Stimulated activated naive B cell treated with anti-CD40 and anti-IgM and Interleukin-4, amounts not matched to agents 10 μg/mL and 1 μg/mL and 100 μg/mL, for 72 hours (primary cell): ENCODE data around the gene TP53I11.

Experiments
- ATAC-seq, 2 donors: fragments of 150-1000 bp; cut with Tn5 transposase; replicated peaks; 2 replicates each; pipeline ENCODE4 v1.10.0; 2021; ENCODE audit warnings: moderate library complexity in 1 of 2
- DNase-seq: peaks from one replicate; pipeline ENCODE4 v3.0.0; 2021
- H3K27ac Mint-ChIP-seq: one replicate; pipeline ENCODE4 v1.8.0; 2022; ENCODE audit warnings: mild to moderate bottlenecking, mixed read lengths
- H3K27me3 Mint-ChIP-seq, 2 donors: one replicate each; pipeline ENCODE4 v1.8.0; 2022; ENCODE audit warnings: mixed read lengths in 2 of 2
- H3K36me3 Mint-ChIP-seq, 2 donors: one replicate each; pipeline ENCODE4 v1.8.0; 2022; ENCODE audit warnings: mixed read lengths in 2 of 2, mild to moderate bottlenecking in 1 of 2
- H3K4me1 Mint-ChIP-seq, 2 donors: one replicate each; pipeline ENCODE4 v1.8.0; 2022; ENCODE audit warnings: mixed read lengths in 2 of 2, mild to moderate bottlenecking in 1 of 2
- H3K4me3 Mint-ChIP-seq, 2 donors: one replicate each; pipeline ENCODE4 v1.8.0; 2022; ENCODE audit warnings: mild to moderate bottlenecking in 2 of 2, mixed read lengths in 2 of 2, moderate library complexity in 1 of 2
- H3K9me3 Mint-ChIP-seq, 2 donors: one replicate each; pipeline ENCODE4 v1.8.0; 2022; ENCODE audit warnings: mixed read lengths in 2 of 2, mild to moderate bottlenecking in 1 of 2

TP53I11 gene

GRCh38 chr11:44986315-44986714, 35.6 kb upstream of the TP53I11 start:
- peaks cover 16 to 31% of the 10 kb centered on the region in 2 donors for H3K4me1 Mint-ChIP-seq
- H3K27ac Mint-ChIP-seq, result no peak overlapping the region
- H3K4me3 Mint-ChIP-seq, result no peak overlapping the region
- no peaks in the 10 kb centered on the region for H3K9me3 Mint-ChIP-seq
- no peaks in the 10 kb centered on the region for H3K36me3 Mint-ChIP-seq
- DNase-seq (no peak), ATAC-seq (peak; percentile 57 to 62)
- peaks cover 0 to 11% of the 10 kb centered on the region in 2 donors for H3K27me3 Mint-ChIP-seq

DNA sequence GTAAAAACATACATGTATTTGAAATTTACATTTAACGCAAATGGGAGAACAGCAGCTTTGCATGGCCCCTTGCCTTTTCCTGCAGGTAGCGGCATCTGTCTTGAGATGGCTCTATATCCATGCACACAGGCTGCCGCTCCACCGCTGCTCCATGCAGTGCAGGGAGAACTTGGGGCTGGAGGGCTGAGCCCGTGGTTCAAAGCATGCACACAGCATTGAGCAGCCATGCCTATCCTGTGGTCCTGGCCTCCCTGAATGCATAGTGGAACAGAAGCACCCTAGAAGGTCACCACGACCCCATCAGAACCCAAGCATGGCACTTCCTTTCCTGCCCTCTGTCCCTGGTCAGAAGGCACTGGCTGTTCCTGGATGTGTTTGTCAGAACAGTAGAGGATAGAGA, 35.0 kb upstream of the TP53I11 start:
- no peaks in the 10 kb centered on the region for H3K9me3 Mint-ChIP-seq
- ATAC-seq (peak; percentile 63 to 65), DNase-seq (no peak)
- no peak overlapping the region for H3K4me3 Mint-ChIP-seq
- H3K36me3 Mint-ChIP-seq, result no peaks in the 10 kb centered on the region
- H3K4me1 Mint-ChIP-seq, result peaks cover 16 to 35% of the 10 kb centered on the region in 2 donors
- peaks cover 0 to 11% of the 10 kb centered on the region in 2 donors for H3K27me3 Mint-ChIP-seq
- H3K27ac Mint-ChIP-seq, result no peak overlapping the region

GRCh38 chr11:44983786-44984185, 33.1 kb upstream of the TP53I11 start:
- no peak overlapping the region for H3K27ac Mint-ChIP-seq

DNA sequence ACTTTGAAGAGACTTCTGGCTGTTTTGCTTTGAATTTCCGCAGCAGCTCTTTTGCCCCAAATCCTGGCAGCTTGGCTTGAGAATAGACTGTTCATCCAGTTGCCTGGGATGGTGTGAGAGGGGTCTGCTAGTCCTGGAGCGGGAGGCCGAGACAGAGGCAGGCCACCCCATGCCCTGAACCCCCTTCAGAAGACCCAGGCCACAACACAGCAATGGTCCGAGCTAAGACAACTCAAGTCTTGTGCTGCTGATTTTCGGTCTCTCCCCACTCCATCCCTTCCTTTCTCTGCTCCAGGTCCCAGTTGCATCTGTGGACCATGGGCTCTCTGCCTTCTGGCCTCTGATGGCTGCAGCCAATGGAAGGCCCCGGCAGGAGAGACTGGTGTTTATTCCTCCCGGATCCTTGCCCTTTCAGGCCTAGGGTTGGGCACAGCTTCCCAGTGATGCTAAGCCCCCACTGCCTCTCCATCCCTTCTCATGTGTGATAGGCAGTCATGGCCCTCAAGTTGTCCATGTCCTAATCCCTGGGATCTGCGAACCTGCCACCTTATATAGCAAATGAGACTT, 31.9 kb upstream of the TP53I11 start:
- Mint-ChIP-seq H3K27me3 (peaks cover 0 to 8% of the 10 kb centered on the region in 2 donors), H3K36me3 (no peaks in the 10 kb centered on the region), H3K27ac (no peak overlapping the region), H3K4me1 (peaks cover 19 to 41% of the 10 kb centered on the region in 2 donors), H3K4me3 (no peak overlapping the region), H3K9me3 (no peaks in the 10 kb centered on the region)
- DNase-seq, result no peak
- no peak for ATAC-seq

More at GRCh38 chr11:44983786-44984185, 33.1 kb upstream of the TP53I11 start:
- ATAC-seq (peak; percentile 30 to 40), DNase-seq (no peak)
- Mint-ChIP-seq H3K4me3 (no peak overlapping the region), H3K36me3 (no peaks in the 10 kb centered on the region), H3K9me3 (no peaks in the 10 kb centered on the region), H3K4me1 (peaks cover 17 to 45% of the 10 kb centered on the region in 2 donors), H3K27me3 (peaks cover 0 to 12% of the 10 kb centered on the region in 2 donors)

DNA sequence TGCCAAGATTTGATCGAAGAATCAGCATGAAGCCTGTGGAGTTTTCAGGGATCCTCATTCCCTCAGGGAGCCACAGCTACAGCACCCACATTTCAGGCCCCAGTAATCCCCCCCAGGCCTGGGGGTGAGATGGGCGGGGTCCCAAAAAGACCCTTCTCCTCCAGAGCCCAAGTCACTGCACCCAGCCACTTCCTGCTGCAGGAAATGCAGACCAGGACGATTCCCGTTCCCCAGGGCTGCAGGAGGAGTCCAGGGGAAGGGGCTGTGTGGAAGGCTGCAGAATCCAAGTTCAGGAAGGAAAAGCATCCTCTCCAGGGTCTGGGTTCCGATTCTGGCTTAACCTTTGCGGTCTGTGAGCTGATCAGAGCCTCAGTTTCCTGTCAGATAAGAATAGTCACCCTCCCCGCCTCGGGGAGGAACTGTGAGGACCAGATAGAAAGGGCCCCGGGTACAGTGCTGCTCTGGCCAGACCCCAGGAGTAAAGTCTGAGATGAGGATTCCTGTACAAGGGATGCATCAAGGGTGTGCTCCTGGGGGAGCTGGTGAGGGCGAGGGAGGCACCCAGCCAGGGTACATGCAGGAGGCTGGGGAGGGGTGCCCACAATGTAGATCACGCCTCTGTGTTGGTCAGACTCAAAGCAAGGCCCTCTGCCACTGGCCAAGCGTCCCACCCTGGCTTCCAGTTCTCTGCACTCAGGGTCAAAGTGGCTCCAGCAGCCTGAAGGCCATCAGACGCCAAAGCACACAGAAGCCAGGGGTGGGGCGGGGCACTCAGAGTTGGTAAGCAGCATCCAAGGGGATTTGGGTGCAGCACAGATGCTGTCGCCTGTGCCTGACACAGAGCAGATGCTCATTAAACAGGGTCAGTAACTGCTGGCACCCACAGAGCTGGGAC, 30.1 kb upstream of the TP53I11 start:
- DNase-seq (no peak), ATAC-seq (no peak)
- Mint-ChIP-seq H3K27me3 (peaks cover 0 to 15% of the 10 kb centered on the region in 2 donors), H3K27ac (no peak overlapping the region), H3K9me3 (no peaks in the 10 kb centered on the region), H3K4me3 (no peak overlapping the region), H3K36me3 (no peaks in the 10 kb centered on the region), H3K4me1 (peaks cover 9 to 24% of the 10 kb centered on the region in 2 donors)

DNA sequence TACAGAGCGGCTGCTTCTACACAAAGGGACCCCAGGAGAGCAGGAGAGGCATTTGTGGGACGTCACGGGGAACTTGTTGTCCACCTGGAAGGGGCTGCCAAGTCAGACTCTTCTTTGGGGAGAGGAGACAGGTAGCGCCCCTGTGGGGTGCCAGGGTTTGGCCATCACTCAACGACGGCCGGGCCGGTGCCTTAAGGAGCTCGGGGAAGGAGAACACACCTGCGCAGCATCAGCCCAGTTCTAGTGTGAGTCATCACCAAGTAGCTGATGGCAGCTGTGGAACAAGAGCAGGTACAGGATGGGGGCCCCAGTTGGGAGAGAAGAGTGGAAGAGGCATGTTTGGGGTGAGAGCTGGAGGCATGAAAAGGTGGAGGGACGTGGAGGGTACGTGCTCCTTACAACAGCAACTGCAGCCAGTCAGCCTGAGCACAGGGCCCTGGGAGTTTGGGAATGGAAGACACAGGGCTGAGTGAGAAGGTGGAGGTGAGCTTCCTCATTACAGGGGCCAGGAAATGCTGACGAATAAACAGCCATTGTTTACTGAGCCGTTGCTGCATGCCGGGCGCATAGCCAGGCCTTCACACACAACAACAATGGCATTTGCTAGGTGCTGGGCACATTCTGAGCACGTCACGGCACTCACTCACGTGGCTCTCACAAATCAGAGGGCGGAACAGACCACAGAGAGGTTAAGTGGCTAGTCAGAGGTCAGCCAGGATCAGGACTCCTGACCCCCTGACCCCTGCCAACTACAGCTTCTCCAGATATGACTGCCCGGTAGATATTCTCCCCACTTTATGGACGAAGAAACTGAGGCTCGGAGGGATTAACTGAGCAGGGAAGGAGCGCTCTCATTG, 29.1 kb upstream of the TP53I11 start:
- Mint-ChIP-seq H3K9me3 (no peaks in the 10 kb centered on the region), H3K36me3 (no peaks in the 10 kb centered on the region), H3K4me3 (no peak overlapping the region), H3K4me1 (peaks cover 6 to 20% of the 10 kb centered on the region in 2 donors), H3K27ac (no peak overlapping the region), H3K27me3 (peaks cover 0 to 15% of the 10 kb centered on the region in 2 donors)
- no peak for ATAC-seq
- DNase-seq, result no peak

DNA sequence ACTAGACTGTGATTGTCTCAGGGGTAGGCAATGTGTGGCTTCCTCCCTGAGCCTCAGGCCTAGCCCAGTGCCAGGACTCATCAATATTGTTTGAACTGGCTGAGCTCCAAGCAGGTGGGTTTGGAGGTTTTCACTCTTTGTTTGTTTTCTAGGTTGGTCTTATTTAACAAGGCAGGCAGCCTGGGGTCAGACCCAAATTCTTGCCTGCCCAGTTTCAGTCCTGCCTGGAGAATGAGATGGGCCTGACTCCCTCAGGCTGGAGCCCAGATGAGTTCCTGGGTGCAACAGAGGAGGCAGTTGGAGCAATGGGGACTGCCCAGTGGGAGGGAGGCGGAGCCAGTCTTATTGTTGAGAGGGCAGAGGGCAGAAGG, 28.3 kb upstream of the TP53I11 start:
- DNase-seq (no peak), ATAC-seq (no peak)
- Mint-ChIP-seq H3K4me1 (peaks cover 6 to 20% of the 10 kb centered on the region in 2 donors), H3K27me3 (peaks cover 0 to 15% of the 10 kb centered on the region in 2 donors), H3K9me3 (no peaks in the 10 kb centered on the region), H3K27ac (no peak overlapping the region), H3K4me3 (no peak overlapping the region), H3K36me3 (no peaks in the 10 kb centered on the region)

DNA sequence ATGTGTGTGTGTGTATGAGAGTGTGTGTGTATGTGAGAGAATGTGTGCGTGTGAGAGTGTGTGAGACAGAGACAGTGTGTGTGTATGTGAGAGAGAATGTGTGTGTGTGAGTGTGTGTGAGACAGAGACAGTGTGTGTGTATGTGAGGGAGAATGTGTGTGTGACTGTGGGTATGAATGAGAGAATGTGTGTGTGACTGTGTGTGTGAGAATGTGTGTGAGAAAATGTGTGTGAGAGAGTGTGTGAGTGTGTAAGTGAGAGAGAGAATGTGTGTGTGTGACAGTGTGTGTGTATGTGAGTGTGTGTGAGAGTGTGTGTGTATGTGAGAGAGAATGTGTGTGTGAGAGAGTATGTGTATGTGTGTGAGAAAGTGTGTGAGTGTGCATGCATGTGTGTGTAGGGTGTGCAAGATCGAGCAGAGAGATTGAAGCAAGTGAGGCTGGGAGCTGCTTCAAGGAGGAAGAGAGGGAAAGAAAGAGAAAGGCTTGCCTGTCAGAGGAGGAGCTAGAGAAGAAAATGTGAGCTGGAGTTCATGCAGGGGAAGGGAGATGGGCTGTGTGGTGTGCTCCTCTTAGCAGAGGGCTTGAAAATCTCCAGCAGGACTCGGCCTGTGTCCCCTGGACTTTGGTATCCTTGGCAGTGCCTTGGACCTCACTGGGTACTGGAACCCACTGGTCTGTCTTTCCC, 27.7 kb upstream of the TP53I11 start:
- H3K27ac Mint-ChIP-seq, result no peak overlapping the region
- no peak for ATAC-seq

DNA sequence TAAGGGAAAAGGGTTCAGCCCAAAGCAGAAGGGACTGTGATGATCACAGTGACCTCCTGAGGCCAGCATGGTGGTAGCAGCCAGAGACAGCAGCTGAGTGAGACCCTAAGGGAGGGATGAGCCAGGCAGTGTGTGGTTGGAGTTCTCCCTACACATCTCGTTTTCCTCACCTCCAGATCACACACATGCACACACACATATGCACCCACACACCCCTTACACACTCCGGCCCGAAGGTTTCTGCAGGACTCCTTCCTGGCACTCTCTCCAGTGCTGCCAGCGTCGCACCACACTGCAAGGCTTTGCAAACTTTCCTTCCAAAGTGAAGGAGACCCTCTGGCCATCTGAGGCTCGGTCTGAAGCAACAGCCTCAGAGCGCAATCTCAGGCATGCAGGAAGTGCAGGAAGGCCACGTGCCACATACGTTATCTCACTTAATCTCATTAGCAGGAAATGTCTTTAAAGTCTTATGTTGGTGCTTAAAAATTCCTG, 26.9 kb upstream of the TP53I11 start:
- Mint-ChIP-seq H3K4me3 (no peak overlapping the region), H3K9me3 (no peaks in the 10 kb centered on the region), H3K4me1 (peaks cover 4 to 13% of the 10 kb centered on the region in 2 donors), H3K36me3 (no peaks in the 10 kb centered on the region), H3K27me3 (peaks cover 0 to 15% of the 10 kb centered on the region in 2 donors), H3K27ac (no peak overlapping the region)
- DNase-seq (no peak), ATAC-seq (peak in 1 of 2 donors; percentile 38)

More for the DNA sequence above, 27.7 kb upstream of the TP53I11 start:
- peaks cover 4 to 15% of the 10 kb centered on the region in 2 donors for H3K4me1 Mint-ChIP-seq
- H3K9me3 Mint-ChIP-seq, result no peaks in the 10 kb centered on the region
- H3K27me3 Mint-ChIP-seq, result peaks cover 0 to 15% of the 10 kb centered on the region in 2 donors
- no peaks in the 10 kb centered on the region for H3K36me3 Mint-ChIP-seq
- DNase-seq, result no peak
- H3K4me3 Mint-ChIP-seq, result no peak overlapping the region

- no peak for DNase-seq
- Mint-ChIP-seq H3K4me1 (peaks cover 4 to 13% of the 10 kb centered on the region in 2 donors), H3K4me3 (no peak overlapping the region), H3K27me3 (peaks cover 0 to 15% of the 10 kb centered on the region in 2 donors), H3K27ac (no peak overlapping the region), H3K36me3 (no peaks in the 10 kb centered on the region), H3K9me3 (no peaks in the 10 kb centered on the region)
- ATAC-seq, result no peak
Measured at GRCh38 chr11:44976576-44976975, 25.9 kb upstream of the TP53I11 start.

- ATAC-seq (no peak), DNase-seq (no peak)
- H3K36me3 Mint-ChIP-seq, result no peaks in the 10 kb centered on the region
- peaks cover 0 to 11% of the 10 kb centered on the region in 2 donors for H3K27me3 Mint-ChIP-seq
- no peaks in the 10 kb centered on the region for H3K9me3 Mint-ChIP-seq
- H3K27ac Mint-ChIP-seq, result no peak overlapping the region
- peaks cover 2 to 3% of the 10 kb centered on the region in 2 donors for H3K4me1 Mint-ChIP-seq
- H3K4me3 Mint-ChIP-seq, result no peak overlapping the region
Measured at GRCh38 chr11:44974402-44975000, 23.8 kb upstream of the TP53I11 start.

- no peak overlapping the region for H3K4me3 Mint-ChIP-seq
- DNase-seq, result no peak
- no peaks in the 10 kb centered on the region for H3K9me3 Mint-ChIP-seq
- peaks cover 0 to 3% of the 10 kb centered on the region in 2 donors for H3K4me1 Mint-ChIP-seq
- no peak for ATAC-seq
- H3K36me3 Mint-ChIP-seq, result no peaks in the 10 kb centered on the region
- H3K27ac Mint-ChIP-seq, result no peak overlapping the region
- peaks cover 0 to 8% of the 10 kb centered on the region in 2 donors for H3K27me3 Mint-ChIP-seq
Measured at GRCh38 chr11:44973632-44974401, 23.1 kb upstream of the TP53I11 start.
